NCI-H345 (cell line): ENCODE data around the gene ZNF335.

ENCODE experiments used
- DNase-seq: peaks from one replicate; lab custom pipeline; 2025; lab: John Stamatoyannopoulos, UW

The ZNF335 gene

GRCh38 chr20:45971675-45972499, at the start of gene ZNF335:
TSS of gene ZNF335 (minus strand) at chr20:45972203. CDS start at chr20:45971410, 793 bp downstream.
- DNase-seq: peak; percentile 96

DNA sequence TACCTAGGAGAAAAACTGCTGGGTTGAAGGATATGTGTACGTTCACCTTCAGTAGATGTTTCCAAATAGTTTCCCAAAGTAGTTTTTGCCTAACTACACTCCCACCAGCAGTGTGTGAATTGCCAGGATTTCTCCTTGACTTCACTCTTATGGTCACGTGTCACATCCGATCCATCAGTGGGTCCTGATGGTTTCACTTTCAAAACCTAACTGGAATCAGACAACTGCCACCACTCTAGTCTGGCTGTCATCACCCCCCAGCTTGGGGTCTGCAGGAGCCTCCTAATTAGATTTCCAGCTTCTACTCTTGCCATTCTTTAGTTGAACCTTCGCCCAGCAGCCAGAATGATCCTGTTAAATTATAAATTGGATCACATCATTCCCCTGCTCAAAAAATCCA, 48.6 kb upstream of the ZNF335 start:
- DNase-seq: no peak

DNA sequence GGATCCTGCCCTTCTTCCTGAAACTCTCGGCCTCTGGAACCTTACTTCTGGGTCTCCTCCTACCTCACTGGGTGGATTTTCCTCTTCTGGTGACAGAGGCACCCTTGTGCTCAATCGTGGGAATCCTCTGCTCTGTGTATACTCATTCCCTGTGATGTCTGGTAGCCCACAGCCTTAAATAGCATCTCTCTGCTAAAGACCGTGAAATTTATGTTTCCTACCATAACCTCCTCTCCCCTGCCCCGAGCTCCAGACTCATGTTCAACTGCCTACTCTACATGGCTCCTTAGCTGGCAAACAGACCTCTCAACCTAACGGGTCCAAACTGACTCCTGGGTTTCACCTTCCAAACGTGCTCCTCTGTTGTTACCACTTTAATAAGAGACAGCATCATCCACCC, 46.6 kb upstream of the ZNF335 start:
- no peak for DNase-seq

- no peak for DNase-seq
These were observed 46.1 kb upstream of the ZNF335 start for GRCh38 chr20:46018112-46018511.

DNA sequence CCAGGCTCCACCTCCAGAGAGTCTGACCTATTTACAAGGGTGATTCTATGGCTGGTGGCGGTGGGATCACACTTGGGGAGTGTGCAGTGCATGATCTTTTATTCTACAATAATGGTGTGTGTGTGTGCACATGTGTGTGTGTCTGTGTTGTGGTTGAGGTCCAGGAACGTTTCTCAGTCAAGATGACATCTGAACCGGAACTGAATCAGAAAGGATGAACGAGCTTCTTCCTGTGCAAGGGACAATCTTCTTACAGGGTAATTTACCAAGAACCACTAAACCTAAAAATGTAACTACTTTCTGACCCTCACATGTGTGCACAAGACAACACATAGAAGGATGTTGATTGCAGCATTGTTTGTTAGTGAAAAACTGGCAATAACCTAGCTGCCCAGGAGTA, 45.3 kb upstream of the ZNF335 start:
- DNase-seq: no peak

GRCh38 chr20:46014517-46015396, 42.8 kb upstream of the ZNF335 start:
- DNase-seq: no peak

GRCh38 chr20:46013829-46014516, 42.0 kb upstream of the ZNF335 start:
- peak; percentile 89 for DNase-seq

DNA sequence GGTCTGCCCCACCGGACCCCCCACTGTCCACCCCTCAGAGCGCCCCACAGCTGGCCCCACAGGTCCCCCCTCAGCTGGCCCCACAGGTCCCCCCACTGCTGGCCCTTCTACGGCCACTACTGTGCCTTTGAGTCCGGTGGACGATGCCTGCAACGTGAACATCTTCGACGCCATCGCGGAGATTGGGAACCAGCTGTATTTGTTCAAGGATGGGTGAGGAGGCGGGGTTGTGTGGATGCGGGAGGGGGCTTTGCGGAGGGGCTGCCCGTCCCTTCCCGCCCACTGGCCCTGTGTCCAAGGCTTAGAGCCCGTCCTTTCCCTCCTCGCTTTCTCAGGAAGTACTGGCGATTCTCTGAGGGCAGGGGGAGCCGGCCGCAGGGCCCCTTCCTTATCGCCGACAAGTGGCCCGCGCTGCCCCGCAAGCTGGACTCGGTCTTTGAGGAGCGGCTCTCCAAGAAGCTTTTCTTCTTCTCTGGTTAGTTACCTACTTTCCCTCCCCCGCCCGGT, 41.4 kb upstream of the ZNF335 start:
- peak; percentile 54 for DNase-seq

DNA sequence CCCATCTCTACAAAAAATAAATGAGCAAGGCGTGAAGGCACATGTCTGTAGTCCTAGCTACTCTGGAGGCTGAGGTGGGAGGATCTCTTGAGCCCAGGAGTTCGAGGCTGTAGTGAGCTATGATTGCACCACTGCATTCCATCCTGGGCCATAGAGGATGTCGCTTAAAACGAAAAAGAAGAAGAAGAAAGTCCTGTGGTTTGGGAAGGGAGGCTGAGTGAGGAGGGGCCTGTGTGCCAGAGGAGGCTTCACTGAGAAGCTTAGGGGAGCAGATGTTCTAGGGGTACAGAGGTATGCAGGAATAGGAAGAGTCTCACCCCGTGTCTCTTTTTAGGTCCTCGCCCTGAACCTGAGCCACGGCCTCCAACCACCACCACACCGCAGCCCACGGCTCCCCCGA, 40.9 kb upstream of the ZNF335 start:
- DNase-seq: no peak

DNA sequence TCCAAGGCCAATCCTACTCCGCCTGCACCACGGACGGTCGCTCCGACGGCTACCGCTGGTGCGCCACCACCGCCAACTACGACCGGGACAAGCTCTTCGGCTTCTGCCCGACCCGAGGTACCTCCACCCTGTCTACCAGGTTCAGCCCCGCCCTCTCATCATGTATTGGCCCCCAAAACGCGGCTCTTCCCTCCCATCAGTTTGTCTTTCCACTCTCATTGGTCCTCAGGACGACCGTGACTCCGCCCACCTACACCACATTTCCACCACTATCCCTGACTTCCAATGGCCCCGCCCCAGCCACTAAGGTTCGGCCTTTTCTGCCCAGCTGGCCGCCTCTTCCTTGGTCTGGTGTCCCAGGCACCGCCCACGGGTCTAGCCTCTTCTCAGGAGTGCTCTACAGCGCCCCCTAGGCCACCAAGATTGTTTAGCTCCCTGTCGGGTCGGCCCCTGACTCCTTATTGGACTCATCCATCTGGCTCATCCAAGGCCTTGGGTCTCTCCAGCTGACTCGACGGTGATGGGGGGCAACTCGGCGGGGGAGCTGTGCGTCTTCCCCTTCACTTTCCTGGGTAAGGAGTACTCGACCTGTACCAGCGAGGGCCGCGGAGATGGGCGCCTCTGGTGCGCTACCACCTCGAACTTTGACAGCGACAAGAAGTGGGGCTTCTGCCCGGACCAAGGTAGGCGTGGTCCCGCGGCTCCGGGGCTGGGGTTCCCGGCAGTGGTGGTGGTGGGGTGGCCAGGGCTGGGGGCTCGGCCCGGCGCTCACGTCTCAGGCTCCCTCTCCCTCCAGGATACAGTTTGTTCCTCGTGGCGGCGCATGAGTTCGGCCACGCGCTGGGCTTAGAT, 39.9 kb upstream of the ZNF335 start:
- no peak for DNase-seq

DNA sequence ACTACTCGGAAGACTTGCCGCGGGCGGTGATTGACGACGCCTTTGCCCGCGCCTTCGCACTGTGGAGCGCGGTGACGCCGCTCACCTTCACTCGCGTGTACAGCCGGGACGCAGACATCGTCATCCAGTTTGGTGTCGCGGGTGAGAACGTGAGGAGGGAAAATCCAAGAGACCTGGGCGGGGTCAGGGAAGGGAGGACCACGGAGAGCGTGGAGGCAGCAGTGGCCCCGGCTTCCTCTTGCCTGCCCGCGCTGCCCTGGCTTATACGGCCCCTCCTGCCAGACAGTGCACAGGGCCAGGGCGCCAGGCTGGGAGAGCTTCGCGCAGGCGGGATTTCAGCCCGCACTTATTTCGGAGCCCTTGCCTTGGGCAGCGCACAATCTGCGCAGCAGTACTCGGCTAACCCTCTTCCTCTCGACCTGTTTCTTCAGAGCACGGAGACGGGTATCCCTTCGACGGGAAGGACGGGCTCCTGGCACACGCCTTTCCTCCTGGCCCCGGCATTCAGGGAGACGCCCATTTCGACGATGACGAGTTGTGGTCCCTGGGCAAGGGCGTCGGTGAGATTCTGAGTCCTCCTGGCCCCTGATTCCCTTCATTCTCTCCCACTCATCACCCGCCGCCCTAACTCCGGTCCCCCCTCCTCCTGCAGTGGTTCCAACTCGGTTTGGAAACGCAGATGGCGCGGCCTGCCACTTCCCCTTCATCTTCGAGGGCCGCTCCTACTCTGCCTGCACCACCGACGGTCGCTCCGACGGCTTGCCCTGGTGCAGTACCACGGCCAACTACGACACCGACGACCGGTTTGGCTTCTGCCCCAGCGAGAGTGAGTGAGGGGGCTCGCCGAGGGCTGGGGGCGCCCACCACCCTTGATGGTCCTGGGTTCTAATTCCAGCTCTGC, 38.7 kb upstream of the ZNF335 start:
- peak; percentile 57 for DNase-seq

GRCh38 chr20:46009816-46010215, 37.8 kb upstream of the ZNF335 start:
- DNase-seq: no peak

DNA sequence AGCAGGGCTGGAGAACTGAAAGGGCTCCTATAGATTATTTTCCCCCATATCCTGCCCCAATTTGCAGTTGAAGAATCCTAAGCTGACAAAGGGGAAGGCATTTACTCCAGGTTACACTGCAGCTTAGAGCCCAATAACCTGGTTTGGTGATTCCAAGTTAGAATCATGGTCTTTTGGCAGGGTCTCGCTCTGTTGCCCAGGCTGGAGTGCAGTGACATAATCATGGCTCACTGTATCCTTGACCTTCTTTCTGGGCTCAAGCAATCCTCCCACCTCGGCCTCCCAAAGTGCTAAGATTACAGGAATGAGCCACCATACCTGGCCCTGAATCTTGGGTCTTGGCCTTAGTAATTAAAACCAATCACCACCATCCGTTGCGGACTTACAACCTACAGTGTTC, 35.7 kb upstream of the ZNF335 start:
- DNase-seq: no peak

DNA sequence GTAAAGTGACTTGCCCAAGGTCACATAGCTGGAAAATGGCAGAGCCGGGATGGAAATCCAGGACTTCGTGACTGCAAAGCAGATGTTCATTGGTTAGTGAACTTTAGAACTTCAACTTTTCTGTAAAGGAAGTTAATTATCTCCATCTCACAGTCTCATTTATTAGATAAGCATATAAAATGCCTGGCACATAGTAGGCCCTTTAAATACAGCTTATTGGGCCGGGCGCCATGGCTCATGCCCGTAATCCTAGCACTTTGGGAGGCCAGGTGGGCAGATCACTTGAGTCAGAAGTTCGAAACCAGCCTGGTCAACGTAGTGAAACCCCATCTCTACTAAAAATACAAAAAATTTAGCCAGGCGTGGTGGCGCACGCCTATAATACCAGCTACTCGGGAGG, 35.0 kb upstream of the ZNF335 start:
- DNase-seq: no peak

DNA sequence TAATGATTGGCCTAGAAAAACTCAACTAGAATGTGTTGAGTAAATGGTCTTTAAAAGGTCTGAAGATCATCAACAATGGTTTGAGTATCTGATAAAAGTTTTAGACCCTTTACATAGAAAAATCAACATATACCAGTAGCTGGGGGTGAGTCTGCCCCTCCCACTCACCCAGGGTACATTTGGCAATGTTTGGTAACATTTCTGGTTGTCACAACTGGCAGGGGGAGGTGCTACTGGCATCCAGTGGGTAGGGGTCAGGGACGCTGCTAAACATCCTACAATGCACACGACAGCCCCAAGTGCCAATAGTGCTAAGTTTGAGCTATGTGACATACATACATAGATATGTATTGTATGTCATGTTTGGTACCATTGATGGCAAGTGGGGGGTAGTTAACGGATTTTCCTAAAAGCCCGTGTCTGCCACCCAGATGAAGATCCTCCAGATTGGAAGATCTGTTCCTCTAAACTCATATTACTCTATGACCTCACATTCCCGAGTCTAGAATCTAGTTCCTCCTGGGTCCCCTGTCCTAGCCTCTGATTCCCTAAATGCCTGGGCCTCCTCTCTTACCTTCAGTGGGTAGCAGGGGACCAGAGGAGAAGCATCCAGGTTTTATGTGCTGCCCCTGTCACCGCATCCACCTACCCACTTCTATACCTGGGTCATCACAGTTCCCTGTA, 34.2 kb upstream of the ZNF335 start:
- DNase-seq: no peak

DNA sequence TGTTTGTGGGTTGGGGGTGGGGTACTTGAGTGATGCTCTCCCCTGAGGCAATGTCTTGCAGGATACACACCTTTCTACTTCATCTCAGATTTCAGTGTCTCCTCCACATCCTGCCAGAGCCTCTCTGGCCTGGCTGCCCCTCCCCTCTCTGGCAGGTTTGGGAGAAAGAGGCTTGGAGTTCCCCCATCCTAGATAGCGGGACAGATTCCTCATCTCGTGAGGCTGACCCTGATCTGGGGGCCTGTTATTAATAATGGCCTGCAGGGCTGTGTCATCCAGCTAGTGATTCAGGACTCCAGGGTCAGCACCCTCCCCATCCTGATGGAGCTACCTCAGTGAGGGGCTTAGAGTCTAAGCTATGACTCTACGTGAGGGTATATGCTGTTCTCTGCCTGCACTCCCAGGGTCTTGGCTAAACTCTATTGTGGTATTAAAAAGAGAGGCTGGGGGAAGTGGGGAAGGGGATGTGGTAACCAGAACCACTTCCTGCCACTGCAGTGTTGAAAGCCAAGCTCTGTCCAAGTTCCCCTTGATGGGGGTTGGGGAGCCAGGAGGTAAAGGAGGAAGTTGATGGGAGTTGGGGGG, 33.0 kb upstream of the ZNF335 start:
- no peak for DNase-seq

DNA sequence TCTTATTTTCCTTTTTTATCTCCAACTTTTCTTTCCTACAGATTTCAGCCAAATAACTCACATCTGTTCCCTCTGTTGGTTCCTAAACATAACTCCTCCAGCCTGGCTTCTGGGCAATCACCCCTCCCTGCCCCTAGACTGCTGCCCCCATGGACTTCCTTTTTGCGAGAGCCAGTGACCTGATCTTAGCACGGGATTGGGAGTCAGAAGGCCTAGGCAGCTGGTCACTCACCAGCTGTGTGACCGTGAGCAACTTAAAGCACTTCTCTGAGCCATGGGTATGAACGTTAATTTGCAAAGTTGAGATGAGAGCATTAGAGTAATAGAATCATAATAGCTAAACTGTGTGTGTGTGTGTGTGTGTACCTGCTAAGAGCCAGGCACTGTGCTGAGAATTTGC, 32.2 kb upstream of the ZNF335 start:
- DNase-seq: no peak

DNA sequence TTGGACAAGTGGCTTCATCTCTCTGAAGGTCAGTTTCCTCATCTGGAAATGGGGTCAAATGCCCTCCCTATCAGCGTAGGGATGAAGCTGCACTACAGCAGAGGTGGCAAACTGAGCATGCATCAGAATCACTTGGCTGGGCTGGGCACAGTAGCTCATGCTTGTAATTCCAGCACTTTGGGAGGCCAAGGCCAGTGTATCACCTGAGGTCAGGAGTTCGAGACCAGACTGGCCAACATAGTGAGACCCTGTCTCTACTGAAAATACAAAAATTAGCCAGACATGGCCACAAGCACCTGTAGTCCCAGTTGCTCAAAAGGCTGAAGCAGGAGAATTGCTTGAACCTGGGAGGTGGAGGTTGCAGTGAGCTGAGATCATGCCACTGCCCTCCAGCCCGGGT, 30.0 kb upstream of the ZNF335 start:
- DNase-seq: no peak

DNA sequence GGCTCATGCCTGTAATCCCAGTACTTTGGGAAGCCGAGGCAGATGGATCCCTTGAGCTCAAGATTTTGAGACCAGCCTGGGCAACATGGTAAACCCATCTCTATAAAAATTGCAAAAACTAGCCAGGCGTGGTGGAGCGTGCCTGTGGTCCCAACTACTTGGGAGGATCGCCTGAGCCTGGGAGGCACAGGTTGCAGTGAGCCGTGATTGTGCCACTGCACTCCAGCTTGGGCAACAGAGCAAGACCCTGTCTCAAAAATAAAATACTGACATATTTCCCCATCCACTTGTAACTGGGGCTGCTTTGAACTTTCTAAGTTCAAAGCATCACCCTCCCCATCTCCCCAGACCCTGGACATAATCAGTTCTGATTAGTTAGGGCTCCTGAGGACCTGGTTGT, 29.5 kb upstream of the ZNF335 start:
- DNase-seq: no peak
